CD4-positive, alpha-beta T cell treated with Interleukin-1 beta for 1 hour (primary cell): ENCODE measurements around the gene ITIH6.
"Not testable (repeated sequence)": the region's sequence is repeated elsewhere in the genome, so short reads cannot be mapped to it uniquely, and the experiment has no call there.

Source experiments
- DNase-seq, 2 donors: peaks; one replicate each; pipeline ENCODE4 v3.0.0-alpha.2; 2020 to 2022

The ITIH6 gene

GRCh38 chrX:54798137-54798536 is at the start of gene ITIH6:
ITIH6 (minus strand) TSS chrX:54798255; CDS start chrX:54798210, 45 bp downstream.
- no peak for DNase-seq

- not testable (repeated sequence) for DNase-seq
These were observed 49.6 kb upstream of the ITIH6 start for GRCh38 chrX:54847700-54848099.

- DNase-seq: no peak
These were observed 45.0 kb upstream of the ITIH6 start for GRCh38 chrX:54843050-54843449.

GRCh38 chrX:54842607-54843006 is 44.6 kb upstream of the ITIH6 start:
- DNase-seq: no peak

GRCh38 chrX:54841184-54841874 is 43.3 kb upstream of the ITIH6 start:
- not testable (repeated sequence) for DNase-seq

GRCh38 chrX:54838583-54838982 is 40.5 kb upstream of the ITIH6 start:
- DNase-seq: no peak

- no peak for DNase-seq
These were observed 28.5 kb upstream of the ITIH6 start for GRCh38 chrX:54826598-54826997.

GRCh38 chrX:54825716-54826438 is 27.8 kb upstream of the ITIH6 start:
- peak in 1 of 2 donors; percentile 31 for DNase-seq

GRCh38 chrX:54824722-54825121 is 26.7 kb upstream of the ITIH6 start:
- no peak for DNase-seq

GRCh38 chrX:54824195-54824594 is 26.1 kb upstream of the ITIH6 start:
- DNase-seq: no peak

GRCh38 chrX:54821310-54821709 is 23.3 kb upstream of the ITIH6 start:
- no peak for DNase-seq

GRCh38 chrX:54820737-54821136 is 22.7 kb upstream of the ITIH6 start:
- no peak for DNase-seq

GRCh38 chrX:54819201-54819600 is 21.1 kb upstream of the ITIH6 start:
- no peak for DNase-seq

GRCh38 chrX:54818221-54818620 is 20.2 kb upstream of the ITIH6 start:
- no peak for DNase-seq

- no peak for DNase-seq
These were observed 19.3 kb upstream of the ITIH6 start for GRCh38 chrX:54817220-54817820.

- DNase-seq: no peak
These were observed 14.3 kb upstream of the ITIH6 start for GRCh38 chrX:54812306-54812705.

GRCh38 chrX:54811301-54811885 is 13.3 kb upstream of the ITIH6 start:
- no peak for DNase-seq

GRCh38 chrX:54810532-54810931 is 12.5 kb upstream of the ITIH6 start:
- no peak for DNase-seq

GRCh38 chrX:54808605-54809483 is 10.8 kb upstream of the ITIH6 start:
- DNase-seq: peak; percentile 93 to 95

GRCh38 chrX:54808109-54808604 is 10.1 kb upstream of the ITIH6 start:
- peak; percentile 39 for DNase-seq

GRCh38 chrX:54807524-54808108 is 9.6 kb upstream of the ITIH6 start, which contains the start of gene MAGED2:
MAGED2 (plus strand) TSS chrX:54807745; CDS start chrX:54809332, 1,587 bp downstream.
- peak; percentile 57 to 65 for DNase-seq

- no peak for DNase-seq
These were observed 991 bp upstream of the ITIH6 start for GRCh38 chrX:54799046-54799445.
